ENCODE results near the gene RASGRF1. TPM values are rescaled to one million over a fixed set of nuclear protein-coding genes. Genes with fewer than 3 reads are reported as not detected.

RASGRF1 gene
- total and polyA plus RNA-seq, 7 donors, result 0.03 to 0.05 TPM; not detected in 5

DNA sequence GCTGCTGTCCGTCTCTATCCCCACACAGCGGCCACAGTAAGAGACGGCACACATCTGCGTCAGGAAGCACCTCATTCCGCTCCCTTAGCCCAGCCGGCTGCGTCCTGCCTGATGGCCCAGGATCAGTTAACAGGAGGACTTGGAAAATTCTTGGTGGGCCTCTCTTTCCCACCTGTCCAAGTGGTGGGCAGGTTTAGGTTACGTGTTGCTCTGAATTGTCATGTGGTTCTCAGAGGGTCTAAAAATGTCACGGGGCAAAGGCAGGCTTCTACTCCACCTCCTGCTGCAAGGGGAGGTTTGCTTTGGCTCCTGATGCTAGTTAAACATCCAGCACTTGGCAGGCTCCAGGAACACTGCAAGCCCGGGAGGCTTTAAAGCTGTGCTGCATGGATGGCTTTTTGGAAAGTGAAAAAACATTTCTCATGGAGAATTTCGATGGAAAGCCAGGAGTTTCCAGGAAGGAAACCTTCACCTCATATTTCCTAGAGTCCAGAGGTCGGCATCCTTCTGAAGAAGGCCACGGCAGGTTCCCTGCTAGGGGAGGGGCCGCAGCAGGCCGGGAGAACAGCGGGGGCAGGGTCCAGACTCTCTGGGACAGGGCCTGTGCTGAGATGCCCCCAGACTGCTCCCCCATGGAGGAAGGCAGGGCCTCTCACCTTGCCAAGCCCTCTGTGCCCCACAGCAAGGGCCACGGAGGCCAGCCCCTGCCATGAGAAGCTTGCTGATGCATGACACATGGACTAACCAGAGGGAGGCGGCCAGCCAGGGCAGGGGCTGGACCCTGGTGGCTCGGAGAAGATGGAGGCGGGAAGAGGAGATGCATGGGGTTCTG lies 156.5 kb downstream of the RASGRF1 start:
- Histone ChIP-seq H3K36me3 (ENCODE audit: insufficient read depth in 1 of 2, low read depth in 1 of 2) (peaks cover 0 to 47% of the 10 kb centered on the region in 2 donors), H3K27ac (no peak overlapping the region), H3K4me1 (peaks cover 12% of the 10 kb centered on the region), H3K27me3 (ENCODE audit: insufficient read depth in 3 of 3, low read length in 2 of 3) (no peaks in the 10 kb centered on the region), H3K9me3 (no peaks in the 10 kb centered on the region), H3K4me3 (no peak overlapping the region)
- 56 to 66% (median 59%) methylated on average over 20 of the region's 20 CpGs for WGBS, 3 donors
- TF ChIP-seq, protein P1, sequence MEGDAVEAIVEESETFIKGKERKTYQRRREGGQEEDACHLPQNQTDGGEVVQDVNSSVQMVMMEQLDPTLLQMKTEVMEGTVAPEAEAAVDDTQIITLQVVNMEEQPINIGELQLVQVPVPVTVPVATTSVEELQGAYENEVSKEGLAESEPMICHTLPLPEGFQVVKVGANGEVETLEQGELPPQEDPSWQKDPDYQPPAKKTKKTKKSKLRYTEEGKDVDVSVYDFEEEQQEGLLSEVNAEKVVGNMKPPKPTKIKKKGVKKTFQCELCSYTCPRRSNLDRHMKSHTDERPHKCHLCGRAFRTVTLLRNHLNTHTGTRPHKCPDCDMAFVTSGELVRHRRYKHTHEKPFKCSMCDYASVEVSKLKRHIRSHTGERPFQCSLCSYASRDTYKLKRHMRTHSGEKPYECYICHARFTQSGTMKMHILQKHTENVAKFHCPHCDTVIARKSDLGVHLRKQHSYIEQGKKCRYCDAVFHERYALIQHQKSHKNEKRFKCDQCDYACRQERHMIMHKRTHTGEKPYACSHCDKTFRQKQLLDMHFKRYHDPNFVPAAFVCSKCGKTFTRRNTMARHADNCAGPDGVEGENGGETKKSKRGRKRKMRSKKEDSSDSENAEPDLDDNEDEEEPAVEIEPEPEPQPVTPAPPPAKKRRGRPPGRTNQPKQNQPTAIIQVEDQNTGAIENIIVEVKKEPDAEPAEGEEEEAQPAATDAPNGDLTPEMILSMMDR (IDR thresholded peaks at IDR 0.05), result no peak
- DNase-seq (peak in 1 of 2 donors; percentile 52), ATAC-seq (no peak)
- intact Hi-C loops (cut with DNase I), result no loop called here

- intact Hi-C loops (cut with DNase I), result no loop called here
- Histone ChIP-seq H3K27me3 (ENCODE audit: insufficient read depth in 3 of 3, low read length in 2 of 3) (no peaks in the 10 kb centered on the region), H3K36me3 (ENCODE audit: insufficient read depth in 1 of 2, low read depth in 1 of 2) (peaks cover 0 to 47% of the 10 kb centered on the region in 2 donors), H3K4me3 (no peak overlapping the region), H3K27ac (no peak overlapping the region), H3K9me3 (no peaks in the 10 kb centered on the region), H3K4me1 (peaks cover 12% of the 10 kb centered on the region)
- ATAC-seq (no peak), DNase-seq (no peak)
- TF ChIP-seq, protein P1 (IDR thresholded peaks at IDR 0.05), result no peak
- 74 to 85% (median 81%) methylated on average over 12 of the region's 12 CpGs for WGBS, 3 donors
Observed at GRCh38 chr15:78933187-78933822, 157.3 kb downstream of the RASGRF1 start.

DNA sequence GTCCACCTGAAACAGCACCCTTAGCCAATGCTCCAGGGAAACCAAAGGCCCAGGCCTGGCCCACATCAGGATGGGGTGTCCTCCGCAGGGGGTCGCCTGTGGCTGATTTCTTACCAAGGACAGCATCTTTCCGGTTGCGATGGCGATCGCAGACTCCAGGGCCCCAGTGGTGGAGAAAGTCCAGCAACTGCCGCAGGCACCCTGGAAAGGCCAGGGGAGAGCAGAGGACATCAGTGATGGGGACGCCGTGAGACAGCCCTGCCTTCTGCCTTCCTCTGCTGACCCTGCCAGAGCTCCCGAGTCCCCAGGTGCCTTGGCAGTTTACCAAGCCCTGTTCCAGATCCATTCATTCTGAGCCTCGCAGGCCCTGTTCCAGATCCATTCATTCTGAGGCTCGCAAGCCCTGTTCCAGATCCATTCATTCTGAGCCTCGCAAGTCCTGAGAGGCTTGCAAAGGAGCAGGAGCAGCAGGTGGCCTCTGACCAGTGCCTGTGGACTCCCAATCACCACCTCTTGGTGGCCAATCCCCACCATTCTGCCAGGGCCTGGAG lies 158.2 kb downstream of the RASGRF1 start:
- WGBS, 3 donors, result 69 to 74% (median 72%) methylated on average over 13 of the region's 13 CpGs
- Histone ChIP-seq H3K36me3 (ENCODE audit: insufficient read depth in 1 of 2, low read depth in 1 of 2) (peaks cover 0 to 53% of the 10 kb centered on the region in 2 donors), H3K4me3 (no peak overlapping the region), H3K4me1 (peaks cover 12% of the 10 kb centered on the region), H3K27me3 (ENCODE audit: insufficient read depth in 3 of 3, low read length in 2 of 3) (no peaks in the 10 kb centered on the region), H3K9me3 (no peaks in the 10 kb centered on the region), H3K27ac (peak overlapping the region; percentile 74)
- TF ChIP-seq, protein P1 (IDR thresholded peaks at IDR 0.05), result no peak
- intact Hi-C loops (cut with DNase I), result no loop called here
- ATAC-seq (no peak), DNase-seq (no peak)

- H3K27ac ChIP-seq, result peak overlapping the region; percentile 74
- H3K36me3 ChIP-seq (ENCODE audit: insufficient read depth in 1 of 2, low read depth in 1 of 2), result peaks cover 0 to 56% of the 10 kb centered on the region in 2 donors
- intact Hi-C loops (cut with DNase I), result no loop called here
- no peaks in the 10 kb centered on the region for H3K27me3 ChIP-seq (ENCODE audit: insufficient read depth in 3 of 3, low read length in 2 of 3)
- H3K9me3 ChIP-seq, result no peaks in the 10 kb centered on the region
- peak; percentile 42 to 83 (median 70) for ATAC-seq
- peak in 1 of 2 donors; percentile 76 for DNase-seq
- H3K4me3 ChIP-seq, result no peak overlapping the region
- 61 to 71% (median 62%) methylated on average over 21 of the region's 21 CpGs for WGBS, 3 donors
- peaks cover 12% of the 10 kb centered on the region for H3K4me1 ChIP-seq
- TF ChIP-seq, protein P1 (IDR thresholded peaks at IDR 0.05), result no peak
Observed at GRCh38 chr15:78931439-78932257, 158.9 kb downstream of the RASGRF1 start.
